ENCODE results near the gene CR2. TPM values are rescaled to one million over a fixed set of nuclear protein-coding genes. Genes with fewer than 3 reads are reported as not detected.

CR2 gene
- total RNA-seq, 2 donors from 2014 or later, result 0.05 to 0.35 TPM

- no peaks in the 10 kb centered on the region for H3K27me3 ChIP-seq
- no peak overlapping the region for H3K27ac ChIP-seq
- no peak for DNase-seq
- no peak overlapping the region for H3K9ac ChIP-seq (ENCODE audit: low read depth in 2 of 2, low read length in 2 of 2)
- no peaks in the 10 kb centered on the region for H3K36me3 ChIP-seq
- intact Hi-C loops (cut with DNase I), result no loop called here
- no peaks in the 10 kb centered on the region for H3K9me3 ChIP-seq
- no peak overlapping the region for H3K4me3 ChIP-seq
- TF ChIP-seq CTCF (IDR thresholded peaks at IDR 0.05), result no peak
- H3K4me1 ChIP-seq, result no peaks in the 10 kb centered on the region
These were observed 39.5 kb upstream of the CR2 start for GRCh38 chr1:207414606-207415108.

GRCh38 chr1:207417076-207417475 is 37.1 kb upstream of the CR2 start:
- no peaks in the 10 kb centered on the region for H3K27me3 ChIP-seq
- no peak overlapping the region for H3K4me3 ChIP-seq

GRCh38 chr1:207418351-207418750 is 35.8 kb upstream of the CR2 start:
- Histone ChIP-seq H3K27me3 (no peaks in the 10 kb centered on the region), H3K4me1 (no peaks in the 10 kb centered on the region), H3K9ac (ENCODE audit: low read depth in 2 of 2, low read length in 2 of 2) (no peak overlapping the region), H3K27ac (no peak overlapping the region), H3K9me3 (no peaks in the 10 kb centered on the region), H3K36me3 (no peaks in the 10 kb centered on the region), H3K4me3 (no peak overlapping the region)
- no peak for TF ChIP-seq CTCF (IDR thresholded peaks at IDR 0.05)
- DNase-seq, result no peak
- intact Hi-C loops (cut with DNase I), result no loop called here

More at GRCh38 chr1:207417076-207417475, 37.1 kb upstream of the CR2 start:
- Histone ChIP-seq H3K4me1 (no peaks in the 10 kb centered on the region), H3K36me3 (no peaks in the 10 kb centered on the region), H3K27ac (no peak overlapping the region), H3K9ac (ENCODE audit: low read depth in 2 of 2, low read length in 2 of 2) (no peak overlapping the region), H3K9me3 (no peaks in the 10 kb centered on the region)
- no peak for DNase-seq
- intact Hi-C loops (cut with DNase I), result no loop called here
- TF ChIP-seq CTCF (IDR thresholded peaks at IDR 0.05), result no peak

- H3K27ac ChIP-seq, result no peak overlapping the region
- no peak overlapping the region for H3K4me3 ChIP-seq
- H3K9ac ChIP-seq (ENCODE audit: low read depth in 2 of 2, low read length in 2 of 2), result no peak overlapping the region
- TF ChIP-seq CTCF (IDR thresholded peaks at IDR 0.05), result no peak
- no peaks in the 10 kb centered on the region for H3K4me1 ChIP-seq
- no peaks in the 10 kb centered on the region for H3K27me3 ChIP-seq
- intact Hi-C loops (cut with DNase I), result no loop called here
- H3K9me3 ChIP-seq, result no peaks in the 10 kb centered on the region
- H3K36me3 ChIP-seq, result no peaks in the 10 kb centered on the region
- DNase-seq, result no peak
These were observed 34.0 kb upstream of the CR2 start for GRCh38 chr1:207420109-207420508.

- H3K27me3 ChIP-seq, result no peaks in the 10 kb centered on the region
- no peak for TF ChIP-seq CTCF (IDR thresholded peaks at IDR 0.05)
These were observed 33.0 kb upstream of the CR2 start for GRCh38 chr1:207421078-207421477.

More at GRCh38 chr1:207421078-207421477, 33.0 kb upstream of the CR2 start:
- H3K36me3 ChIP-seq, result no peaks in the 10 kb centered on the region
- no peak for DNase-seq
- H3K4me1 ChIP-seq, result no peaks in the 10 kb centered on the region
- H3K27ac ChIP-seq, result no peak overlapping the region
- no peak overlapping the region for H3K9ac ChIP-seq (ENCODE audit: low read depth in 2 of 2, low read length in 2 of 2)
- intact Hi-C loops (cut with DNase I), result no loop called here
- no peaks in the 10 kb centered on the region for H3K9me3 ChIP-seq
- no peak overlapping the region for H3K4me3 ChIP-seq

Measured in colonic mucosa (tissue), 4 donors.